HepG2 (cell line): ENCODE results near the gene TRIM23. TPM values are rescaled to one million over a fixed set of nuclear protein-coding genes. Genes with fewer than 3 reads are reported as not detected.
A peak's percentile ranks its signal among the peaks of the same experiment; 100 is the strongest.

Experiments used
- ATAC-seq: fragments of 200-7000 bp; cut with Tn5 transposase; 3 replicates; pipeline ENCODE4 v1.9.1; 2020; ENCODE audit warnings: mild to moderate bottlenecking, moderate library complexity
- BruUV-seq: library from RNA; stranded (reverse); fragments of 400-500 nt; replicated peaks from 2 replicates; lab custom pipeline; 2021; lab: Mats Ljungman, UMichigan
- CTCF ChIA-PET: fragments of 300-600 bp; formaldehyde crosslinking; extraction: SDS; loops from one replicate; lab custom pipeline; 2021; ENCODE audit warnings: low total read pairs, inconsistent platforms, low intra/inter-chr PET ratio; lab: Yijun Ruan, JAX
- POLR2A ChIA-PET: fragments of 350-600 bp; sonication (Branson Sonifier 250); formaldehyde crosslinking; loops from one replicate; lab custom pipeline; 2020; ENCODE audit warnings: antibody characterized with exemption, inconsistent platforms; lab: Yijun Ruan, JAX
- DNase-seq: peaks from one replicate; pipeline ENCODE4 v3.0.0-alpha.2; 2015; ENCODE audit warnings: low spot score
- FAIRE-seq: peaks from 3 replicates; lab custom pipeline; 2011; peaks lifted over from hg19 to GRCh38; lab: Jason Lieb, UNC
- H2AFZ ChIP-seq: one replicate; pipeline ENCODE4 v1.6.1; 2011; ENCODE audit warnings: low read length, inconsistent platforms
- H3K27ac ChIP-seq: fragments of 300-600 bp; 3 replicates; pipeline ENCODE4 v1.8.0; 2011; ENCODE audit warnings: mixed run types, mild to moderate bottlenecking, mixed read lengths, low read length, inconsistent platforms; ENCODE audit not compliant: insufficient read depth; ENCODE audit errors: extremely low read length
- H3K27me3 ChIP-seq, 2 experiments: fragments of 200-600 bp in 1 of 2; 2 replicates in 1 of 2; 3 replicates in 1 of 2; pipeline versions ENCODE4 v1.6.0 to v1.8.0; 2011; ENCODE audit warnings: low read length in 2 of 2, mild to moderate bottlenecking in 2 of 2, moderate library complexity in 2 of 2, inconsistent platforms in 1 of 2; ENCODE audit not compliant: insufficient read depth in 2 of 2, control insufficient read depth in 1 of 2
- H3K36me3 ChIP-seq, 2 experiments: fragments of 200-600 bp in 1 of 2; replicated peaks in 1 of 2; 2 replicates in 1 of 2; 3 replicates in 1 of 2; pipeline versions ENCODE4 v1.5.1 to v1.8.0; 2011; ENCODE audit warnings: low read length in 2 of 2, inconsistent platforms in 1 of 2; ENCODE audit not compliant: insufficient read depth in 2 of 2, control insufficient read depth in 1 of 2
- H3K4me1 ChIP-seq: 2 replicates; pipeline ENCODE4 v1.5.1; 2012; ENCODE audit warnings: low read length, inconsistent platforms; ENCODE audit not compliant: insufficient read depth
- H3K4me2 ChIP-seq: 2 replicates; pipeline ENCODE4 v1.6.0; 2011; ENCODE audit warnings: low read depth, low read length, inconsistent platforms
- H3K4me3 ChIP-seq, 3 experiments: fragments of 200-600 bp in 1 of 3; sonication (generic), shearing (Covaris generic) in 1 of 3; replicated peaks in 1 of 3; 2 replicates each; pipeline ENCODE4 v1.5.1; 2011 to 2016; ENCODE audit warnings: low read length in 3 of 3, inconsistent platforms in 2 of 3, low read depth in 2 of 3, mild to moderate bottlenecking in 2 of 3, control low read depth in 1 of 3, mixed read lengths in 1 of 3; ENCODE audit not compliant: insufficient read depth in 1 of 3
- H3K79me2 ChIP-seq: one replicate; pipeline ENCODE4 v1.6.1; 2011; ENCODE audit warnings: low read length, inconsistent platforms; ENCODE audit not compliant: insufficient read depth
- H3K9ac ChIP-seq: 2 replicates; pipeline ENCODE4 v1.6.0; 2011; ENCODE audit warnings: mild to moderate bottlenecking, low read depth, low read length, inconsistent platforms; ENCODE audit not compliant: insufficient read depth
- H3K9me3 ChIP-seq: 2 replicates; pipeline ENCODE4 v1.5.1; 2012; ENCODE audit warnings: mild to moderate bottlenecking, low read length
- H4K20me1 ChIP-seq: 2 replicates; pipeline ENCODE4 v1.6.0; 2011; ENCODE audit warnings: inconsistent platforms, mild to moderate bottlenecking, low read length, moderate library complexity; ENCODE audit not compliant: insufficient read depth
- ATF7 ChIP-seq, 2 experiments: fragments of 450-650 bp in 1 of 2; sonication (generic) in 1 of 2; formaldehyde crosslinking in 1 of 2; IDR thresholded peaks; 2 replicates each; pipeline versions ENCODE4 v1.4.0 to v1.6.1; 2016 to 2020; ENCODE audit warnings: antibody characterized with exemption in 1 of 2, mild to moderate bottlenecking in 1 of 2, missing genetic modification reagents in 1 of 2
- CREB1 ChIP-seq, 2 experiments: fragments of 450-650 bp in 1 of 2; IDR thresholded peaks; 2 replicates each; pipeline ENCODE4 v1.6.1; 2016 to 2017; ENCODE audit warnings: control low read depth in 1 of 2, mild to moderate bottlenecking in 1 of 2, missing compliant biosample characterization in 1 of 2, missing genetic modification characterization in 1 of 2
- HNRNPK ChIP-seq: fragments of 200-400 bp; formaldehyde crosslinking; IDR thresholded peaks from 2 replicates; pipeline ENCODE4 v1.6.1; 2018; ENCODE audit warnings: low read length, low read depth, moderate library complexity, mild to moderate bottlenecking; ENCODE audit not compliant: poor library complexity, severe bottlenecking
- JARID2 ChIP-seq: sonication (generic); formaldehyde crosslinking; IDR thresholded peaks from 2 replicates; pipeline ENCODE4 v1.8.1; 2023; ENCODE audit warnings: missing genetic modification reagents, inconsistent platforms; ENCODE audit not compliant: insufficient replicate concordance
- ZNF772 ChIP-seq: sonication (generic); formaldehyde crosslinking; IDR thresholded peaks from 2 replicates; pipeline ENCODE4 v1.5.0; 2020; ENCODE audit warnings: mild to moderate bottlenecking, missing genetic modification reagents
- WGBS: methylation state at CpG from one replicate; pipeline ENCODE4 v1.1.6; 2017; ENCODE audit warnings: low lambda C conversion rate; 5-methylcytosine and 5-hydroxymethylcytosine counted together
- in situ Hi-C: cut with HindIII; loops from 2 replicates; pipeline ENCODE4 v1.10.0; 2017; ENCODE audit warnings: low pct_unique_long_range_greater_than_20kb; ENCODE audit not compliant: extremely low pct_ligation_motif_present
- intact Hi-C: fragments of 100-400 bp; cut with micrococcal nuclease; formaldehyde crosslinking; loops from one replicate; pipeline ENCODE4 v1.10.0; 2022; ENCODE audit not compliant: unreplicated experiment
- polyA plus RNA-seq, 8 experiments: library from polyadenylated mRNA; depleted of rRNA in 3 of 8; stranded (reverse) in 7 of 8; unstranded in 1 of 8; fragments of >200 nt; fragmentation: Illumina TruSeq in 4 of 8; extraction: Trizol in 4 of 8; gene quantifications; 2 replicates each; pipeline versions ENCODE4 v1.2.1 to v1.2.3, GENCODE V29; 2011 to 2016; ENCODE audit warnings: low read depth in 4 of 8, missing spikeins in 1 of 8, mixed read lengths in 1 of 8; ENCODE audit not compliant: insufficient read depth in 1 of 8
- total RNA-seq, 5 experiments: library from RNA; depleted of rRNA; stranded (reverse); fragments of >200 nt; fragmentation: Illumina TruSeq; extraction: Trizol; gene quantifications; 2 replicates each; pipeline ENCODE4 v1.2.3, GENCODE V29; 2016; ENCODE audit warnings: low read depth in 1 of 5

The TRIM23 gene
- total and polyA plus RNA-seq, 2 of the 13 experiments (the other 11 are each of a cell fraction or from before 2014, with no cell fraction given), result 4.6 to 11.4 TPM

GRCh38 chr5:65566505-65566904 is 57.6 kb downstream of the TRIM23 start:
- in situ Hi-C loops, result no loop called here
- intact Hi-C loops, result no loop called here
- Histone ChIP-seq H2AFZ (no peak overlapping the region), H3K27ac (no peak overlapping the region), H3K9me3 (no peaks in the 10 kb centered on the region)
- 91% methylated on average over 5 of the region's 5 CpGs for WGBS
- TF ChIP-seq HNRNPK, result peak; percentile 67
- no peak for TF ChIP-seq JARID2
- TF ChIP-seq, all 625 proteins: peak for 1
- no peak overlapping the region for H3K4me3 ChIP-seq
- no peak overlapping the region for H3K4me2 ChIP-seq
- ChIA-PET POLR2A (no interaction called here), CTCF (no interaction called here)
- FAIRE-seq (no peak), ATAC-seq (no peak), DNase-seq (no peak)
- no peaks in the 10 kb centered on the region; a peak in 1 of 5 replicates for H3K27me3 ChIP-seq
- H4K20me1 ChIP-seq, result no peaks in the 10 kb centered on the region
- H3K79me2 ChIP-seq, result peaks cover 44% of the 10 kb centered on the region
- H3K36me3 ChIP-seq, result peaks cover 4 to 6% of the 10 kb centered on the region in 2 experiments; a peak in 3 of 5 replicates
- peaks cover 22% of the 10 kb centered on the region for H3K4me1 ChIP-seq
- no TSS peak for BruUV-seq
- H3K9ac ChIP-seq, result no peak overlapping the region

- DNase-seq (no peak), FAIRE-seq (no peak)
- WGBS, result 9% methylated on average over 11 of the region's 11 CpGs
- in situ Hi-C loops, result no loop called here
- H3K27ac ChIP-seq, result peak overlapping the region; percentile 94
- intact Hi-C loops, result loop anchor here (5.0 kb wide), 2 partner anchors 59 to 579 kb away; partner anchors contain the start of genes SREK1 and TRIM23
- TF ChIP-seq ATF7 (IDR thresholded peaks at IDR 0.05), result peak; percentile 51
- TF ChIP-seq ATF7 (CRISPR knock-in tag; IDR thresholded peaks at IDR 0.05), result no peak
- TF ChIP-seq ZNF772, result no peak
- peak; percentile 42; the same call in 1 of the 2 replicates for TF ChIP-seq CREB1 (IDR thresholded peaks at IDR 0.05)
- no peak for TF ChIP-seq CREB1 (CRISPR knock-in tag; IDR thresholded peaks at IDR 0.05)
- TF ChIP-seq, all 625 proteins: peak for 2
- Histone ChIP-seq H2AFZ (peak overlapping the region; percentile 94), H3K4me3 (peak overlapping the region; percentile 66 to 98 (median 84)), H3K9ac (peak overlapping the region; percentile 88), H3K36me3 (peaks cover 2 to 4% of the 10 kb centered on the region in 2 experiments; a peak in 3 of 5 replicates), H4K20me1 (no peaks in the 10 kb centered on the region), H3K27me3 (no peaks in the 10 kb centered on the region; a peak in 1 of 5 replicates), H3K4me1 (peaks cover 28% of the 10 kb centered on the region), H3K9me3 (no peaks in the 10 kb centered on the region), H3K79me2 (peaks cover 58% of the 10 kb centered on the region), H3K4me2 (peak overlapping the region; percentile 71)
- CTCF ChIA-PET, result no interaction called here
- POLR2A ChIA-PET, result interaction anchor here (0.9 to 1.4 kb wide), 4 partner anchors 9 to 88 kb away, joined by 3 to 5 read pairs (median 4); partner anchors contain the start of gene ADAMTS6
- BruUV-seq, result no TSS peak
- no peak for ATAC-seq
These were observed 60.4 kb downstream of the TRIM23 start for GRCh38 chr5:65563777-65564176.
